K562 (cell line): ENCODE data around the gene DTNA.

Experiments used
- CHD2 ChIP-seq: IDR thresholded peaks from 2 replicates; pipeline ENCODE4 v1.6.1; 2011; ENCODE audit warnings: low read depth, low read length
- PRMT5 ChIP-seq: sonication (generic); formaldehyde crosslinking; IDR thresholded peaks from 2 replicates; pipeline ENCODE4 v1.5.0; 2020; ENCODE audit warnings: missing genetic modification reagents
- ZC3H11A ChIP-seq: IDR thresholded peaks from 2 replicates; pipeline ENCODE4 v1.6.1; 2012; ENCODE audit warnings: low read depth, low read length, improper control_type of control experiment
- ZZZ3 ChIP-seq: fragments of 450-650 bp; IDR thresholded peaks from 2 replicates; pipeline ENCODE4 v1.6.1; 2016; ENCODE audit warnings: antibody characterized with exemption, mild to moderate bottlenecking, moderate library complexity
- TF ChIP-seq, protein P1 (sequence below): sonication (generic); formaldehyde crosslinking; IDR thresholded peaks from 2 replicates; pipeline ENCODE4 v1.8.1; 2023; ENCODE audit warnings: mild to moderate bottlenecking, missing genetic modification reagents
- TF ChIP-seq, protein P2 (sequence below): fragments of 450-650 bp; IDR thresholded peaks from 2 replicates; pipeline ENCODE4 v1.6.1; 2017; ENCODE audit warnings: antibody characterized with exemption

DNA sequence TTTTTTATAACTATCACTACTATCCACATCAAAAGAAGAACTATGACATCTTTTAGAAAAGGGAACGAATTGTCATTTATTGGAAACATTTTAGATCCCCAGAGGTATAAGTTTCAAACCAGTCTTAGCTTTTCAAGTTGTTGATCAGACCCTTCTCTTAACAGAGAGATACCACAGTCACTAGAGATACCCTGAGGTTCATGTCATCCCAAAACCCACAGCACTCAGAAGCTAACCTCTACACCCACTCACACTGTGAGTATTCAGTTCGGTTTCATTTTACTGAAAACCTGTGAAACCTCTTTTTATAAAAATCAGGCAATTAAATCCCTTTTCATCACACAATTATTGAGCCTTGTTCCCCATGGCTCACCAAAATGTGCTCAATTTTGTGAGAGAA lies 156.2 kb downstream of the DTNA start:
- TF ChIP-seq ZZZ3 (no peak), PRMT5 (CRISPR knock-in tag) (no peak), CHD2 (no peak), ZC3H11A (no peak)
- TF ChIP-seq, protein P1, sequence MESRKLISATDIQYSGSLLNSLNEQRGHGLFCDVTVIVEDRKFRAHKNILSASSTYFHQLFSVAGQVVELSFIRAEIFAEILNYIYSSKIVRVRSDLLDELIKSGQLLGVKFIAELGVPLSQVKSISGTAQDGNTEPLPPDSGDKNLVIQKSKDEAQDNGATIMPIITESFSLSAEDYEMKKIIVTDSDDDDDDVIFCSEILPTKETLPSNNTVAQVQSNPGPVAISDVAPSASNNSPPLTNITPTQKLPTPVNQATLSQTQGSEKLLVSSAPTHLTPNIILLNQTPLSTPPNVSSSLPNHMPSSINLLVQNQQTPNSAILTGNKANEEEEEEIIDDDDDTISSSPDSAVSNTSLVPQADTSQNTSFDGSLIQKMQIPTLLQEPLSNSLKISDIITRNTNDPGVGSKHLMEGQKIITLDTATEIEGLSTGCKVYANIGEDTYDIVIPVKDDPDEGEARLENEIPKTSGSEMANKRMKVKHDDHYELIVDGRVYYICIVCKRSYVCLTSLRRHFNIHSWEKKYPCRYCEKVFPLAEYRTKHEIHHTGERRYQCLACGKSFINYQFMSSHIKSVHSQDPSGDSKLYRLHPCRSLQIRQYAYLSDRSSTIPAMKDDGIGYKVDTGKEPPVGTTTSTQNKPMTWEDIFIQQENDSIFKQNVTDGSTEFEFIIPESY (CRISPR knock-in tag) = no peak
- TF ChIP-seq, protein P2, sequence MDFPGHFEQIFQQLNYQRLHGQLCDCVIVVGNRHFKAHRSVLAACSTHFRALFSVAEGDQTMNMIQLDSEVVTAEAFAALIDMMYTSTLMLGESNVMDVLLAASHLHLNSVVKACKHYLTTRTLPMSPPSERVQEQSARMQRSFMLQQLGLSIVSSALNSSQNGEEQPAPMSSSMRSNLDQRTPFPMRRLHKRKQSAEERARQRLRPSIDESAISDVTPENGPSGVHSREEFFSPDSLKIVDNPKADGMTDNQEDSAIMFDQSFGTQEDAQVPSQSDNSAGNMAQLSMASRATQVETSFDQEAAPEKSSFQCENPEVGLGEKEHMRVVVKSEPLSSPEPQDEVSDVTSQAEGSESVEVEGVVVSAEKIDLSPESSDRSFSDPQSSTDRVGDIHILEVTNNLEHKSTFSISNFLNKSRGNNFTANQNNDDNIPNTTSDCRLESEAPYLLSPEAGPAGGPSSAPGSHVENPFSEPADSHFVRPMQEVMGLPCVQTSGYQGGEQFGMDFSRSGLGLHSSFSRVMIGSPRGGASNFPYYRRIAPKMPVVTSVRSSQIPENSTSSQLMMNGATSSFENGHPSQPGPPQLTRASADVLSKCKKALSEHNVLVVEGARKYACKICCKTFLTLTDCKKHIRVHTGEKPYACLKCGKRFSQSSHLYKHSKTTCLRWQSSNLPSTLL = no peak
